ENCODE data around the gene ITPR1. TPM values are rescaled to one million over a fixed set of nuclear protein-coding genes. Genes with fewer than 3 reads are reported as not detected.

ITPR1 gene
- total RNA-seq, 1 donor from 2014 or later, result 143 TPM

DNA sequence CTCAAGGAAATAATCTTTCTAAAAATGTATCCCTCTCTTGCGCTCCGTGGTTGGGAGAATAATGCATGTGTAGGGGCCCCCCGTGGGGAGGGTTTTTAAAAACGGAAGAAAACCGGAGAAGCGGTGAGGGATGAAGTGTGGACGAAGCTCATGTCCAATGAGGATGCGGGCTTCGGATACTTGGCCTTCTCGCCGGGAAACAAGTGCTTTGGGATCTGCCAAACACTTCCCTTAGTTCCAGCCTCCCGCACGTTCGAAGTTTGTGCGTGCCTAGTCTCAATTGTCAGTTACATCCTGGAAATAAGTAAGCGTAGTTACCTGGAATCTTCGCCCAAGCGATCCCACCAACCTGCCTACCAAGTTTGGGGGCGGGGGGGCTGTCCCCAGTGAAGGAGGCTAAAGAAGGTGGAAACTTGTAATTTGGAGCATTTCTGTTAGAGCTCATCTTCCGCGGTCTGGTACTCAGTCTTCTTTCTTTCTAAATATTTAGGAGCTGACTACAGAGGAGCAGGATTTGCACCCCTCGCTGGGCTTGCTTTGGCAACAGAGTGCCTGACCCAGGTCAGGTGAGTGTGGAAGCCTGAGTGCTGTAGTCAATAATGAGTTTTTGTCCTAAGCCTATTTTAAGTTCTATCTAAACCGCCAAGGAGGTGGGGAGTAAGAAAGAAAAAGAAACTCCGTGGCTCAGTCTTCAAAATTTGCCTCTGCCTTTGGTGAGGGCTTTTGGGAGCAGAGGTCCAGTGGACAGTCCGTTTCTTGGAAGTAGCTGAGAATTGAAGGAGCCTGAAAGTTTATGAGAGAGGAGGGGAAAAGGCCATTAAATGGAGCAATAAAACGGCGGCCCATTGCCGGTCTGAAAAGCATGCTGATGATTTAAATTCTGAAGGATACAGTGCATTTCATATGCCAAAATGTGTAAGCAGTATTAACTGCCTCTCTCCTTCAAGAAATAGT, 1.1 kb downstream of the ITPR1 start:
- Mint-ChIP-seq H3K4me1 (peaks cover 55% of the 10 kb centered on the region), H3K9me3 (no peaks in the 10 kb centered on the region), H3K36me3 (ENCODE audit: low read depth) (peaks cover 44% of the 10 kb centered on the region), H3K4me3 (peak overlapping the region; percentile 93), H3K27ac (peak overlapping the region; percentile 92), H3K27me3 (no peaks in the 10 kb centered on the region)
- ATAC-seq (ENCODE audit: low read depth), result no peak
- CTCF ChIA-PET, result interaction anchor here (0.9 to 3.7 kb wide), 7 partner anchors 9 to 143 kb away, joined by 3 to 14 read pairs (median 9); no protein-coding TSS in a partner anchor
- intact Hi-C loops (cut with micrococcal nuclease), result loop anchor here (1.0 to 10.0 kb wide), 14 partner anchors 10 to 1367 kb away; partner anchors contain the start of genes ARL8B, EDEM1, SETMAR and SUMF1
- POLR2A ChIA-PET, result interaction anchor here (0.6 to 6.2 kb wide), 26 partner anchors 11 to 1315 kb away, joined by 3 to 288 read pairs (median 6); partner anchors contain the start of genes CRBN, EDEM1 and SUMF1
- no peak for DNase-seq
- TF ChIP-seq, protein P1, sequence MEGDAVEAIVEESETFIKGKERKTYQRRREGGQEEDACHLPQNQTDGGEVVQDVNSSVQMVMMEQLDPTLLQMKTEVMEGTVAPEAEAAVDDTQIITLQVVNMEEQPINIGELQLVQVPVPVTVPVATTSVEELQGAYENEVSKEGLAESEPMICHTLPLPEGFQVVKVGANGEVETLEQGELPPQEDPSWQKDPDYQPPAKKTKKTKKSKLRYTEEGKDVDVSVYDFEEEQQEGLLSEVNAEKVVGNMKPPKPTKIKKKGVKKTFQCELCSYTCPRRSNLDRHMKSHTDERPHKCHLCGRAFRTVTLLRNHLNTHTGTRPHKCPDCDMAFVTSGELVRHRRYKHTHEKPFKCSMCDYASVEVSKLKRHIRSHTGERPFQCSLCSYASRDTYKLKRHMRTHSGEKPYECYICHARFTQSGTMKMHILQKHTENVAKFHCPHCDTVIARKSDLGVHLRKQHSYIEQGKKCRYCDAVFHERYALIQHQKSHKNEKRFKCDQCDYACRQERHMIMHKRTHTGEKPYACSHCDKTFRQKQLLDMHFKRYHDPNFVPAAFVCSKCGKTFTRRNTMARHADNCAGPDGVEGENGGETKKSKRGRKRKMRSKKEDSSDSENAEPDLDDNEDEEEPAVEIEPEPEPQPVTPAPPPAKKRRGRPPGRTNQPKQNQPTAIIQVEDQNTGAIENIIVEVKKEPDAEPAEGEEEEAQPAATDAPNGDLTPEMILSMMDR (IDR thresholded peaks at IDR 0.05), result no peak

DNA sequence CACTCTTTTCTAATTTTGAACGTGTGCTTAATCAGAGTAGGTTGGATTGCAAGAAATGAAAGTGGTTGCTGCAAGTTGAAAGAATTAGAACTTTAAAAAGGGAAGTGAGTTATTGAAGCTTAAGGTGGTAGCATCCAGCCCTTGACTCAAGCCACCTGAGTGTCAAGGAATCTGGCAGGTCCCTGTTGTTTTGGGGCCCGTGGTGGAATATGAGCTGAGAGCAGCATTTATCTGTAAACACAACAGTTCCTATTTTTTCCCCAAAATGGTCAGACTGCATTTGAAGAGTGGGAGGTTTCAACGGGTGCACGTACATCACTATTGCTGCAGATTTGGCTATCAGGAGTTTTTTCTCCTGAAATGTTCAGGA, 1.7 kb downstream of the ITPR1 start:
- H3K27me3 Mint-ChIP-seq, result no peaks in the 10 kb centered on the region
- H3K27ac Mint-ChIP-seq, result peak overlapping the region; percentile 92
- H3K4me3 Mint-ChIP-seq, result peak overlapping the region; percentile 93
- no peaks in the 10 kb centered on the region for H3K9me3 Mint-ChIP-seq
- intact Hi-C loops (cut with micrococcal nuclease), result loop anchor here (2.0 to 10.0 kb wide), 3 partner anchors 144 to 490 kb away; no protein-coding TSS in a partner anchor
- ChIA-PET CTCF (interaction anchor here (1.2 to 3.7 kb wide), 3 partner anchors 10 to 23 kb away, joined by 9 to 14 read pairs (median 9); no protein-coding TSS in a partner anchor), POLR2A (interaction anchor here (0.7 to 6.2 kb wide), 7 partner anchors 10 to 693 kb away, joined by 3 to 288 read pairs (median 38); partner anchors contain the start of genes EDEM1 and SUMF1)
- TF ChIP-seq, protein P1 (IDR thresholded peaks at IDR 0.05), result no peak
- ATAC-seq (ENCODE audit: low read depth) (peak; percentile 8), DNase-seq (no peak)
- H3K4me1 Mint-ChIP-seq, result peaks cover 59% of the 10 kb centered on the region
- peaks cover 48% of the 10 kb centered on the region for H3K36me3 Mint-ChIP-seq (ENCODE audit: low read depth)

DNA sequence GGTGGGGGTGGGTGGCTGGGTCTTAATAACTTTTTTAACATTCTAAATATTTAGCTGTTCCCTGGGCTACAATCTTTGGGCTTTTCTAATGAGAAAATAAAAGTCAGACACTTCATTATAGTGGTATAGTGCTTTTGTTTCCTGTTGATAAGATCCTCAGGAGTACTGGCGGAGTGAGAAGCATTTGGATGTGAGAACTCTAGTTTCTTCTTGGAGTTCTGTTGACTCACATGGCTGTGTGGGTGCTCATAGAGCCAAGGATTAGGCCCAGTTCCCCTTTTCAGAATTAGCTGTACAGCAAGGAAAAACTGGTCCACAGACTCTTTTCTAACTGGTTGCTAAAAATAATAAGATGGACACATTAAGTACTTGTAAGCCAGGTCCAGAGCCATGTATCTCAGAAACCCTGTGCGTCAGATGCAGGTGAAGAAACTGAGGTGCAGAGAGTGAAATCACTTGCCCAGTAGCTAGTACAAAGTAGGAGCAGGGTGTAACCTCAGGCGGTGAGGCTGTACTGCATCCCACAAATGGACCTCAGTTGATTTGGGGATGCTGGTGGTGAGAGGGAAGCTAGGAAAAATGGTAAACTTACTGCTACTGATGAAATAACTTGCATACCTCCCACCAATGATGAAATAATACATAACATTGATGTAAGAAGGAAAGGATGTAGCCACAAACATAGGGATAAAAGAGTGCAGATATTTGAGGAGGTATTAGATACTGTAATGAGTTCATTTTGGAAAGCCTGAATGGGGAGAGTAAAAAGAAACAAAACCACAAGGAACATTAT, 2.3 kb downstream of the ITPR1 start:
- H3K27me3 Mint-ChIP-seq, result no peaks in the 10 kb centered on the region
- peak overlapping the region; percentile 93 for H3K4me3 Mint-ChIP-seq
- H3K9me3 Mint-ChIP-seq, result no peaks in the 10 kb centered on the region
- ATAC-seq (ENCODE audit: low read depth), result no peak
- CTCF ChIA-PET, result interaction anchor here (1.2 to 3.7 kb wide), 3 partner anchors 9 to 22 kb away, joined by 9 to 14 read pairs (median 9); no protein-coding TSS in a partner anchor
- peaks cover 61% of the 10 kb centered on the region for H3K4me1 Mint-ChIP-seq
- peak overlapping the region; percentile 92 for H3K27ac Mint-ChIP-seq
- peaks cover 54% of the 10 kb centered on the region for H3K36me3 Mint-ChIP-seq (ENCODE audit: low read depth)
- TF ChIP-seq, protein P1 (IDR thresholded peaks at IDR 0.05), result no peak
- intact Hi-C loops (cut with micrococcal nuclease), result loop anchor here (2.0 to 10.0 kb wide), 2 partner anchors 145 to 489 kb away; no protein-coding TSS in a partner anchor
- POLR2A ChIA-PET, result interaction anchor here (0.6 to 6.2 kb wide), 8 partner anchors 9 to 702 kb away, joined by 3 to 288 read pairs (median 26); partner anchors contain the start of genes EDEM1 and SUMF1
- DNase-seq, result no peak

DNA sequence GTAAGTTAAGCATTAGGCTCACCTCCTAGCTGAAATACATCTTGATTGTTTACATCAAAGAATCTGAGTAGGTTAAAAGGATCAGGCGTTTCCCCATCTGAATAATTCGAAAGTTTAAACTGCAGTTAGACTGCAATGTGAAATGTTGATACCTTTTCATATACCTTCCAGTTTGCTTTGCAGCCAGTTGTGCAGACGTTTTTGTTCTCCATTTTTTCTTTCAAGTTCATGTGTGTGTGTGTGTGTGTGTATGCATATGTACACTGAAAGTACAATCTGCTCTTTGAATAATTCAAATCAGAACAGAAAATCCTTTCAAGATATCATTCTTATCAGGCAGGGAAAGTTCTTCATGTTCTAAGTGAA, 2.9 kb downstream of the ITPR1 start:
- ATAC-seq (ENCODE audit: low read depth) (no peak), DNase-seq (no peak)
- Mint-ChIP-seq H3K4me3 (peak overlapping the region; percentile 93), H3K27ac (peak overlapping the region; percentile 92), H3K4me1 (peaks cover 61% of the 10 kb centered on the region), H3K9me3 (no peaks in the 10 kb centered on the region), H3K36me3 (ENCODE audit: low read depth) (peaks cover 58% of the 10 kb centered on the region), H3K27me3 (no peaks in the 10 kb centered on the region)
- TF ChIP-seq, protein P1 (IDR thresholded peaks at IDR 0.05), result no peak
- ChIA-PET POLR2A (interaction anchor here (0.6 to 6.2 kb wide), 3 partner anchors 9 to 701 kb away, joined by 3 to 288 read pairs (median 155); no protein-coding TSS in a partner anchor), CTCF (no interaction called here)
- intact Hi-C loops (cut with micrococcal nuclease), result loop anchor here (10.0 kb wide), 1 partner anchor 489 kb away; no protein-coding TSS in a partner anchor

Measured in activated B cell treated with CpG ODN at 0.5 μM for 24 hours (primary cell).